ENCODE measurements around the gene ZP2.
"Not testable (repeated sequence)": the region's sequence is repeated elsewhere in the genome, so short reads cannot be mapped to it uniquely, and the experiment has no call there.

ZP2 gene

GRCh38 chr16:21175397-21175796, 36.0 kb downstream of the ZP2 start:
- DNase-seq (ENCODE audit: low read depth in 2 of 2), result no peak

GRCh38 chr16:21172650-21173049, 38.7 kb downstream of the ZP2 start:
- DNase-seq (ENCODE audit: low read depth in 2 of 2), result no peak

- DNase-seq (ENCODE audit: low read depth in 2 of 2), result not testable (repeated sequence)
Observed at GRCh38 chr16:21170116-21170515, 41.3 kb downstream of the ZP2 start.

GRCh38 chr16:21169249-21169981, 42.0 kb downstream of the ZP2 start:
- no peak for DNase-seq (ENCODE audit: low read depth in 2 of 2)

GRCh38 chr16:21167929-21168602, 43.3 kb downstream of the ZP2 start:
- DNase-seq (ENCODE audit: low read depth in 2 of 2), result no peak

GRCh38 chr16:21167360-21167759, 44.0 kb downstream of the ZP2 start:
- DNase-seq (ENCODE audit: low read depth in 2 of 2), result no peak

- DNase-seq (ENCODE audit: low read depth in 2 of 2), result no peak
Observed at GRCh38 chr16:21166561-21166961, 44.8 kb downstream of the ZP2 start.

- DNase-seq (ENCODE audit: low read depth in 2 of 2), result no peak
Observed at GRCh38 chr16:21164521-21165168, 46.7 kb downstream of the ZP2 start.

GRCh38 chr16:21163576-21163975, 47.8 kb downstream of the ZP2 start:
- no peak for DNase-seq (ENCODE audit: low read depth in 2 of 2)

GRCh38 chr16:21162661-21163151, 48.7 kb downstream of the ZP2 start:
- no peak for DNase-seq (ENCODE audit: low read depth in 2 of 2)

GRCh38 chr16:21161211-21161610, 50.2 kb downstream of the ZP2 start:
- no peak for DNase-seq (ENCODE audit: low read depth in 2 of 2)

GRCh38 chr16:21160276-21160675, 51.1 kb downstream of the ZP2 start:
- no peak for DNase-seq (ENCODE audit: low read depth in 2 of 2)

GRCh38 chr16:21159281-21159951, 52.0 kb downstream of the ZP2 start:
- no peak for DNase-seq (ENCODE audit: low read depth in 2 of 2)

- DNase-seq (ENCODE audit: low read depth in 2 of 2), result peak; percentile 40 to 55
Observed at GRCh38 chr16:21158208-21159110, 52.9 kb downstream of the ZP2 start, which contains the start of gene LDAF1. Gene LDAF1 (plus strand): TSS chr16:21158674. CDS start chr16:21161183, 2,509 bp downstream.

- no peak for DNase-seq (ENCODE audit: low read depth in 2 of 2)
Observed at GRCh38 chr16:21157632-21158031, 53.7 kb downstream of the ZP2 start.

GRCh38 chr16:21156767-21157467, 54.5 kb downstream of the ZP2 start:
- DNase-seq (ENCODE audit: low read depth in 2 of 2), result no peak

- DNase-seq (ENCODE audit: low read depth in 2 of 2), result not testable (repeated sequence)
Observed at GRCh38 chr16:21156011-21156410, 55.4 kb downstream of the ZP2 start.

GRCh38 chr16:21153124-21153729, 58.1 kb downstream of the ZP2 start:
- not testable (repeated sequence) for DNase-seq (ENCODE audit: low read depth in 2 of 2)

- DNase-seq (ENCODE audit: low read depth in 2 of 2), result not testable (repeated sequence)
Observed at GRCh38 chr16:21152160-21153030, 59.0 kb downstream of the ZP2 start.

Data from stimulated activated CD8-positive, alpha-beta memory T cell treated with anti-CD3 and anti-CD28 coated beads, Interleukin-15, amount 100 ng/mL, for 4 hours (primary cell).